Ectodermal cell (in vitro differentiated cells): ENCODE results near the gene TSPAN2.
"Not testable (repeated sequence)": the region's sequence is repeated elsewhere in the genome, so short reads cannot be mapped to it uniquely, and the experiment has no call there.

ENCODE experiments used
- H3K27ac ChIP-seq: 2 replicates; pipeline ENCODE4 v1.7.0; 2013; ENCODE audit warnings: mild to moderate bottlenecking, low read depth, low read length; ENCODE audit not compliant: insufficient read depth, poor library complexity, severe bottlenecking
- H3K27me3 ChIP-seq: 2 replicates; pipeline ENCODE4 v1.7.0; 2013; ENCODE audit warnings: mild to moderate bottlenecking, low read length; ENCODE audit not compliant: insufficient read depth, control insufficient read depth, poor library complexity, severe bottlenecking
- H3K36me3 ChIP-seq: one replicate; pipeline ENCODE4 v1.7.0; 2013; ENCODE audit warnings: low read length; ENCODE audit not compliant: control insufficient read depth, insufficient read depth
- H3K4me1 ChIP-seq: one replicate; pipeline ENCODE4 v1.7.0; 2013; ENCODE audit warnings: low read length; ENCODE audit not compliant: control insufficient read depth, insufficient read depth
- H3K4me3 ChIP-seq: 2 replicates; pipeline ENCODE4 v1.7.0; 2013; ENCODE audit warnings: low read depth, low read length, control low read depth; ENCODE audit not compliant: insufficient read depth
- H3K9me3 ChIP-seq: 2 replicates; pipeline ENCODE4 v1.7.0; 2013; ENCODE audit warnings: mild to moderate bottlenecking, low read length, moderate library complexity; ENCODE audit not compliant: control insufficient read depth
- WGBS, 2 experiments: methylation state at CpG; one replicate each; pipeline ENCODE4 v1.1.7; 2013; ENCODE audit warnings: missing lambda C conversion rate in 2 of 2; 5-methylcytosine and 5-hydroxymethylcytosine counted together

TSPAN2 gene

GRCh38 chr1:115046751-115047150 lies 42.6 kb downstream of the TSPAN2 start:
- no peaks in the 10 kb centered on the region for H3K36me3 ChIP-seq
- H3K9me3 ChIP-seq = no peaks in the 10 kb centered on the region
- no peak overlapping the region for H3K4me3 ChIP-seq
- H3K27me3 ChIP-seq = no peaks in the 10 kb centered on the region
- no peak overlapping the region for H3K27ac ChIP-seq
- no peaks in the 10 kb centered on the region for H3K4me1 ChIP-seq

- Histone ChIP-seq H3K9me3 (no peaks in the 10 kb centered on the region), H3K27me3 (no peaks in the 10 kb centered on the region), H3K36me3 (no peaks in the 10 kb centered on the region), H3K27ac (no peak overlapping the region), H3K4me1 (no peaks in the 10 kb centered on the region), H3K4me3 (no peak overlapping the region)
Measured at GRCh38 chr1:115041654-115042053, 47.6 kb downstream of the TSPAN2 start.

GRCh38 chr1:115040501-115040900 lies 48.8 kb downstream of the TSPAN2 start:
- 92% methylated on average over 1 of the region's 2 CpGs; no CpG with 5 or more reads in 1 of the 2 experiments for WGBS, 2 experiments
- Histone ChIP-seq H3K27ac (no peak overlapping the region), H3K4me3 (no peak overlapping the region), H3K36me3 (no peaks in the 10 kb centered on the region), H3K4me1 (no peaks in the 10 kb centered on the region), H3K27me3 (no peaks in the 10 kb centered on the region), H3K9me3 (no peaks in the 10 kb centered on the region)

- H3K4me1 ChIP-seq = no peaks in the 10 kb centered on the region
- no peaks in the 10 kb centered on the region for H3K36me3 ChIP-seq
- H3K4me3 ChIP-seq = no peak overlapping the region
- WGBS, 2 experiments = 92 to 95% methylated on average over 4 of the region's 4 CpGs
- no peaks in the 10 kb centered on the region for H3K27me3 ChIP-seq
- no peak overlapping the region for H3K27ac ChIP-seq
- H3K9me3 ChIP-seq = no peaks in the 10 kb centered on the region
Measured at GRCh38 chr1:115036814-115037507, 52.3 kb downstream of the TSPAN2 start.

- H3K27ac ChIP-seq = no peak overlapping the region
- 86 to 100% methylated on average over 1 of the region's 1 CpG for WGBS, 2 experiments
- H3K36me3 ChIP-seq = no peaks in the 10 kb centered on the region
- no peaks in the 10 kb centered on the region for H3K27me3 ChIP-seq
- H3K4me3 ChIP-seq = no peak overlapping the region
- H3K4me1 ChIP-seq = no peaks in the 10 kb centered on the region
- H3K9me3 ChIP-seq = no peaks in the 10 kb centered on the region
Measured at GRCh38 chr1:115035652-115036051, 53.7 kb downstream of the TSPAN2 start.

GRCh38 chr1:115031595-115031994 lies 57.7 kb downstream of the TSPAN2 start:
- H3K4me1 ChIP-seq = no peaks in the 10 kb centered on the region
- H3K36me3 ChIP-seq = no peaks in the 10 kb centered on the region
- H3K27me3 ChIP-seq = no peaks in the 10 kb centered on the region
- H3K9me3 ChIP-seq = no peaks in the 10 kb centered on the region
- H3K27ac ChIP-seq = no peak overlapping the region
- no peak overlapping the region for H3K4me3 ChIP-seq
- WGBS, 2 experiments = 80% methylated on average over 2 of the region's 2 CpGs; no CpG with 5 or more reads in 1 of the 2 experiments

GRCh38 chr1:115029526-115029925 lies 59.8 kb downstream of the TSPAN2 start, which contains the start of gene TSHB:
Gene TSHB (plus strand): TSS chr1:115029826. CDS start chr1:115033363, 3,537 bp downstream.
- Histone ChIP-seq H3K4me3 (no peak within 1 kb of the TSS), H3K27me3 (no peaks in the 10 kb centered on the region), H3K4me1 (no peaks in the 10 kb centered on the region), H3K36me3 (no peaks in the 10 kb centered on the region), H3K9me3 (no peaks in the 10 kb centered on the region), H3K27ac (no peak within 1 kb of the TSS)

GRCh38 chr1:115023593-115023992 lies 65.7 kb downstream of the TSPAN2 start:
- no peaks in the 10 kb centered on the region for H3K4me1 ChIP-seq
- H3K4me3 ChIP-seq = no peak overlapping the region
- H3K9me3 ChIP-seq = no peaks in the 10 kb centered on the region
- H3K36me3 ChIP-seq = no peaks in the 10 kb centered on the region
- H3K27me3 ChIP-seq = no peaks in the 10 kb centered on the region
- H3K27ac ChIP-seq = no peak overlapping the region

- H3K9me3 ChIP-seq = no peaks in the 10 kb centered on the region
- no peak overlapping the region for H3K4me3 ChIP-seq
- WGBS, 2 experiments = 83 to 93% methylated on average over 1 of the region's 1 CpG
- H3K36me3 ChIP-seq = no peaks in the 10 kb centered on the region
- no peaks in the 10 kb centered on the region for H3K27me3 ChIP-seq
- no peaks in the 10 kb centered on the region for H3K4me1 ChIP-seq
- H3K27ac ChIP-seq = no peak overlapping the region
Measured at GRCh38 chr1:115021145-115021544, 68.2 kb downstream of the TSPAN2 start.

- WGBS, 2 experiments = 91 to 94% methylated on average over 9 of the region's 9 CpGs
- H3K4me3 ChIP-seq, H3K27ac ChIP-seq, H3K27me3 ChIP-seq, H3K4me1 ChIP-seq, H3K9me3 ChIP-seq, H3K36me3 ChIP-seq: not testable (repeated sequence)
Measured at GRCh38 chr1:115019549-115019948, 69.8 kb downstream of the TSPAN2 start.

- WGBS, 2 experiments = 84 to 100% methylated on average over 2 of the region's 2 CpGs
- Histone ChIP-seq H3K4me3 (no peak overlapping the region), H3K4me1 (no peaks in the 10 kb centered on the region), H3K27ac (no peak overlapping the region), H3K27me3 (no peaks in the 10 kb centered on the region), H3K36me3 (no peaks in the 10 kb centered on the region), H3K9me3 (no peaks in the 10 kb centered on the region)
Measured at GRCh38 chr1:115013792-115014191, 75.5 kb downstream of the TSPAN2 start.
